Cardiac fibroblast (primary cell): ENCODE results near the gene FAM83B.
"Not testable (repeated sequence)": the region's sequence is repeated elsewhere in the genome, so short reads cannot be mapped to it uniquely, and the experiment has no call there.

ENCODE experiments used
- DNase-seq, 2 donors: peaks; one replicate each; pipeline versions ENCODE4 v3.0.0 to v3.0.0-alpha.2; 2010; ENCODE audit warnings: low read depth in 2 of 2
- H3K4me3 ChIP-seq, 2 donors: replicated peaks in 1 of 2; 1 replicate in 1 of 2; 2 replicates in 1 of 2; pipeline ENCODE4 v1.5.1; 2011; ENCODE audit warnings: low read depth in 2 of 2, low read length in 2 of 2, mild to moderate bottlenecking in 2 of 2, moderate library complexity in 1 of 2
- TF ChIP-seq, protein P1 (sequence below): IDR thresholded peaks from one replicate; pipeline ENCODE4 v1.5.1; 2011; ENCODE audit warnings: low read depth, mild to moderate bottlenecking, low read length, inconsistent platforms

The FAM83B gene

DNA sequence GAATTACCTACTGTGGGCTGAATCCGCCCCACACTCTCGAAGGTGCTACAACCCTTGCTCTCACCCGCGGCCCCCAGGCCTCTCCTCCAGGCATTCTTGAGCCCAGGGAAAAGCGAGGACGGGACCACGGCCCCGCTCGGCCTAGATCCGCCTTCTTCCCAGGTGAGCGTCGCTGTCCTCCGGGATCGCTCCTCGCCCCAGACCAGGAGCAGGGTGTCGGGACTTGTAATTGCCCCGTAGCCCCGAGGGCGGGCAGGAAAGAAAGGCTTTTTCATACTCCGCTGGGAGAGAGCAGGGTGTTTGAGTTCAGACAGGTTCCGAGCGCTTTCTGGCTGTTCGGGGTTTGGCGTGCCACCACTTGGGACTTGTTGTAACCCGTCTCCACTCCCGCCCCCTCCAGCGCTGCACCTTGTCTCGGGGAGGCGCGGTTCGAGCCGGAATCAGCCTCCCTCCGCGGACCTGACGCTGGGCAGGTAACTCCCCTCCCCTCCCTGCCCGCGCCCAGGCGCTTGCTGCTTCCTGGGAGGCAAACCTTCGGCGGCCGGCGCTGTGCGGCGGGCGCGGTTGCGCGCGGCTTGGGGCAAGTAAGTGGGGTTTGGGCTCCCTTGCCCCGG lies at the start of gene FAM83B:
FAM83B (plus strand) TSS at position 529 of the 614 bp plus-strand sequence. CDS start 23,476 bp downstream, outside the sequence.
- TF ChIP-seq, protein P1, sequence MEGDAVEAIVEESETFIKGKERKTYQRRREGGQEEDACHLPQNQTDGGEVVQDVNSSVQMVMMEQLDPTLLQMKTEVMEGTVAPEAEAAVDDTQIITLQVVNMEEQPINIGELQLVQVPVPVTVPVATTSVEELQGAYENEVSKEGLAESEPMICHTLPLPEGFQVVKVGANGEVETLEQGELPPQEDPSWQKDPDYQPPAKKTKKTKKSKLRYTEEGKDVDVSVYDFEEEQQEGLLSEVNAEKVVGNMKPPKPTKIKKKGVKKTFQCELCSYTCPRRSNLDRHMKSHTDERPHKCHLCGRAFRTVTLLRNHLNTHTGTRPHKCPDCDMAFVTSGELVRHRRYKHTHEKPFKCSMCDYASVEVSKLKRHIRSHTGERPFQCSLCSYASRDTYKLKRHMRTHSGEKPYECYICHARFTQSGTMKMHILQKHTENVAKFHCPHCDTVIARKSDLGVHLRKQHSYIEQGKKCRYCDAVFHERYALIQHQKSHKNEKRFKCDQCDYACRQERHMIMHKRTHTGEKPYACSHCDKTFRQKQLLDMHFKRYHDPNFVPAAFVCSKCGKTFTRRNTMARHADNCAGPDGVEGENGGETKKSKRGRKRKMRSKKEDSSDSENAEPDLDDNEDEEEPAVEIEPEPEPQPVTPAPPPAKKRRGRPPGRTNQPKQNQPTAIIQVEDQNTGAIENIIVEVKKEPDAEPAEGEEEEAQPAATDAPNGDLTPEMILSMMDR = no peak
- H3K4me3 ChIP-seq = peak within 1 kb of the TSS in 1 of 2 donors; percentile 43
- DNase-seq = peak in 1 of 2 donors; percentile 2

DNA sequence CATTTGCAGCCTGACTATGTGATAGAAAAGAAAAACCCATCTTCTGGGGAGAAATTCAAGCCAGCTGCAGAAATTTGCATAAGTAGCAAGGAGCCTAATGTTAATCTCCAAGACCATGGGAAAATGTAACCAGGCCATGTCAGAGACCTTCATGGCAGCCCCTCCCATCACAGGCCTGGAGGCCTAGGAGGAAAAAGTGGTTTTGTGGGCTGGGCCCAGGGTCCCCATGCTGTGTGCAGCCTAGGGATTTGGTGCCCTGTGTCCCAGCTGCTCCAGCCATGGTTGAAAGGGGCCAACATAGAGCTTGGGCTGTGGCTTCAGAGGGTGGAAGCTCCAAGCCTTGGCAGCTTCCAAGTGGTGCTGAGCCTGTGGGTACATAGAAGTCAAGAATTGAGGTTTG lies 49.7 kb upstream of the FAM83B start:
- DNase-seq, H3K4me3 ChIP-seq: not testable (repeated sequence)

GRCh38 chr6:54800050-54800600 lies 46.4 kb upstream of the FAM83B start:
- no peak for DNase-seq
- TF ChIP-seq, protein P1 = no peak
- no peak overlapping the region for H3K4me3 ChIP-seq

GRCh38 chr6:54801244-54801643 lies 45.3 kb upstream of the FAM83B start:
- TF ChIP-seq, protein P1 = no peak
- DNase-seq = no peak
- no peak overlapping the region for H3K4me3 ChIP-seq

GRCh38 chr6:54801669-54802068 lies 44.9 kb upstream of the FAM83B start:
- no peak overlapping the region for H3K4me3 ChIP-seq
- peak; percentile 25 to 26 for DNase-seq
- TF ChIP-seq, protein P1 = no peak

DNA sequence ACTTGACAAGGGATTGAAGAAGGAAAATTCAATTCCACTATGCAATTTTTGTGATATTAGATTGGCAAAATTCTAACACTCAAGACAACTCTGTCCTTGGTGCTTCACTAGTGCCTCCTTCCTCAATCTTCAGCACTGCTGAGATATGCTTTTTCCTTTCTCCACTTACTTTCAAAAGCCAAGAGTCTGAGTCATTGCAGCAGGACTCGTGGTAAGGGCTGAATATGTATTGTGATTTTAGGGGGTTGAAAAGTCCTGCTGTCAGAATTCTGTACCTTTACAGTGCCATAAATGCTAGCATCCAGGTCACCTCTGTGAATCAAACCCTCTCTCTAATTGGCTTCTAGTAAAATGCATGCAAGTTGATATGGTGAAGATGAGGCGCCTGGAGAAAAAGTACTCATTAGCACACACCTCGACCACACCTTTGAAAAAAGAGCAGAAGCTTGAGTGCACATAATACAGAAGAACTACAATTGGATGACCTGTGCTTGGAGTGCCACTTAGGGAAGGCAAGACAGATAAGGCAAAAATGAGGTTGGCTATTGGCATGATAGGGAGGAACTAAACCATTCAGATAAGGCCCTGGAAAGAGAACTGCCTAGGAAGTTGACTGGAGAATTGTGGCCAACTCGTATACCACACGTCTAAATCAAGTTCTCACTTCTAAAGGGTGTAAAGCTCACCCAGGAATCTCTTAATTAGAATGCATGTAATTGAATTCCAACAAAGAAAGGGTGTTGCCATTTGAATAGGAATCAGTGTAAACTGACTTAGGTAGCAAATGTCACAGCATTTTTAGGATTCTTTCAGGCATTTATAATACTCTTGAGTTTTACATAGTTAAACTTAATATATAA lies 43.6 kb upstream of the FAM83B start:
- DNase-seq = peak; percentile 5 to 25
- TF ChIP-seq, protein P1 = no peak
- no peak overlapping the region for H3K4me3 ChIP-seq

- no peak overlapping the region for H3K4me3 ChIP-seq
- DNase-seq = peak in 1 of 2 donors; percentile 16
- TF ChIP-seq, protein P1 = no peak
These were observed 41.5 kb upstream of the FAM83B start for GRCh38 chr6:54805077-54805476.
